ENCODE results near the gene MBNL3. TPM values are rescaled to one million over a fixed set of nuclear protein-coding genes. Genes with fewer than 3 reads are reported as not detected.
"Not testable (repeated sequence)": the region's sequence is repeated elsewhere in the genome, so short reads cannot be mapped to it uniquely, and the experiment has no call there.

Gene MBNL3
- total RNA-seq, 2 experiments from 2014 or later, result 28.6 to 33.0 TPM

DNA sequence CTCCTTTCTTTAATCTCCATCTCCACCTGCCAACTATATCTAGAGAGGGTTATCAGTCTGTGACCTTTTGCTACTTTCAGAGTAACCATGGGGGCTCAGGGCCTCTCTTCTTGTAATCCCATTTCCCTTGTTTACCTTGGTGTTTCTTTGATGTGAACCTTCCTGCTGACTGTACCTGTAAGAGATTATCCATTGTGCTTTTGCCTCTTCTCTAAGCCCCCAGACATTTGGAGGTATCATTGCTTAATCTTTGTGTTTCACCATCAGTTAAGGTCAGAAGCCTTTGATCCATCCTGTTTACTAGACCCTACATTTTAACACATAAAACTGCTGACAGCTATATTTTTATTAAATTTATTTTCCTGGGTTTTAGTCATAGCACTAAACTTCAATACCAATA, 157.8 kb downstream of the MBNL3 start:
- no peak overlapping the region for H3K4me3 Mint-ChIP-seq
- peaks cover 3% of the 10 kb centered on the region for H3K4me1 Mint-ChIP-seq
- no peak for DNase-seq
- no peaks in the 10 kb centered on the region for H3K36me3 Mint-ChIP-seq
- H3K9me3 Mint-ChIP-seq, result peaks cover 4% of the 10 kb centered on the region
- no peak overlapping the region for H3K27ac Mint-ChIP-seq
- H3K27me3 Mint-ChIP-seq, result no peaks in the 10 kb centered on the region

DNA sequence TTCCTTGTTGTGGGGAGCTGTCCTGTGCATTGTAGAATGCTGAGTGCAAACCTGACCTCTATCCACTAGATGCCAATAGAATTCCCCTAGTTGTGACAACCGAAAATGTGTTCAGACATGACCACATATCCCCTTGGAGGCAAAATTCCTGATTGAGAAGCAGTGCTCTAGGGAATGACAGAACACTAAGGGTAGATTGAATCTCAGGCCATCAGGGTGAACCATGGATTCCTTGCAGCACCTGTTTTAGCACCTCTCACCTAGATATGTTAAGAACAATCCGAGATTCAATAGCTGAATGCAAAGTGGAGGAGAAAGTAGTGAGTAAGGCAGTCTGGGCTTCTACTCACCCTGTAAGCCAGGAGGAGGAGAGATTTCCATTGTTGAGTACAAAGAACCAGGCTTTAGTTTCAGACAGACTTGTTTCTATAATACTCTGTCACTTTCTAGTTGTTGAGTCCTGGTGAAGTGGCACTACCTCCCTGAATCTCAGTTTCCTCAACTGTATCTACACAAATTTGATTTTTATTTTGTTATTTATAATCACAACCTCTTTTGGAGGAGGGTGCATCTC, 158.6 kb downstream of the MBNL3 start:
- Mint-ChIP-seq H3K9me3 (peaks cover 3% of the 10 kb centered on the region), H3K36me3 (no peaks in the 10 kb centered on the region), H3K27me3 (no peaks in the 10 kb centered on the region), H3K4me1 (peaks cover 3% of the 10 kb centered on the region), H3K4me3 (no peak overlapping the region), H3K27ac (no peak overlapping the region)
- no peak for DNase-seq

DNA sequence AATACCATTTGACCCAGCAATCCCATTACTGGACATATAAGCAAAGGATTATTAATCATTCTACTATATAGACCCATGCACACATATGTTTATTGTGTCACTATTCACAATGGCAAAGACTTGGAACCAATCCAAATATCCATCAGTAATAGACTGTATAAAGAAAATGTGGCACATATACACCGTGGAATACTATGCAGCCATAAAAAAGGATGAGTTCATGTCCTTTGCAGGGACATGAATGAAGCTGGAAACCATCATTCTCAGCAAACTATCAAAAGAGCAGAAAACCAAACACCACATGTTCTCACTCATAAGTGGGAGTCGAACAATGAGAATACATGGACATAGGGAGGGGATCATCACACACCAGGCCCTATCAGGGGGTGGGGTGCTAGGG, 161.9 kb downstream of the MBNL3 start:
- not testable (repeated sequence) for H3K27ac Mint-ChIP-seq, H3K4me1 Mint-ChIP-seq, H3K9me3 Mint-ChIP-seq, H3K4me3 Mint-ChIP-seq, DNase-seq, H3K36me3 Mint-ChIP-seq, H3K27me3 Mint-ChIP-seq

Measured in activated naive CD8-positive, alpha-beta T cell treated with anti-CD3 and anti-CD28 coated beads for 36 hours (primary cell).